Left renal pelvis (tissue), 4 donors: ENCODE results near the gene KLRD1. TPM values are rescaled to one million over a fixed set of nuclear protein-coding genes. Genes with fewer than 3 reads are reported as not detected.
"Not testable (repeated sequence)": the region's sequence is repeated elsewhere in the genome, so short reads cannot be mapped to it uniquely, and the experiment has no call there.

ENCODE experiments used
- DNase-seq, 4 donors: peaks; one replicate each; pipeline ENCODE4 v3.0.0-alpha.2; 2013; ENCODE audit warnings: low read depth in 4 of 4, low spot score in 3 of 4
- polyA plus RNA-seq, 4 donors: library from polyadenylated mRNA; unstranded; fragments of 120-200 nt; gene quantifications; one replicate each; pipeline ENCODE4 v1.2.1, GENCODE V29; 2013; ENCODE audit not compliant: insufficient read length in 4 of 4

The KLRD1 gene
- polyA plus RNA-seq, 4 donors = 0.22 to 0.75 (median 0.59) TPM

GRCh38 chr12:10336196-10336595 lies 28.5 kb downstream of the KLRD1 start:
- DNase-seq = not testable (repeated sequence)

GRCh38 chr12:10338470-10338869 lies 30.8 kb downstream of the KLRD1 start:
- not testable (repeated sequence) for DNase-seq

- no peak for DNase-seq
Observed at GRCh38 chr12:10339053-10339840, 31.6 kb downstream of the KLRD1 start.

- not testable (repeated sequence) for DNase-seq
Observed at GRCh38 chr12:10340946-10341345, 33.3 kb downstream of the KLRD1 start.

GRCh38 chr12:10341892-10342509 lies 34.3 kb downstream of the KLRD1 start:
- DNase-seq = no peak

GRCh38 chr12:10351457-10351856 lies 43.8 kb downstream of the KLRD1 start:
- DNase-seq = not testable (repeated sequence)

GRCh38 chr12:10354071-10354470 lies 46.4 kb downstream of the KLRD1 start:
- no peak for DNase-seq

GRCh38 chr12:10354502-10354901 lies 46.8 kb downstream of the KLRD1 start:
- DNase-seq = no peak

- no peak for DNase-seq
Observed at GRCh38 chr12:10358131-10358530, 50.5 kb downstream of the KLRD1 start.

- DNase-seq = no peak
Observed at GRCh38 chr12:10358969-10359368, 51.3 kb downstream of the KLRD1 start.

GRCh38 chr12:10361084-10361483 lies 53.4 kb downstream of the KLRD1 start:
- no peak for DNase-seq

- peak in 1 of 4 donors; percentile 12 for DNase-seq
Observed at GRCh38 chr12:10361622-10362021, 54.0 kb downstream of the KLRD1 start.

GRCh38 chr12:10362325-10362724 lies 54.7 kb downstream of the KLRD1 start:
- DNase-seq = no peak

GRCh38 chr12:10362828-10363657 lies 55.4 kb downstream of the KLRD1 start:
- DNase-seq = peak in 1 of 4 donors; percentile 16

GRCh38 chr12:10363658-10363913 lies 55.9 kb downstream of the KLRD1 start:
- peak in 1 of 4 donors; percentile 25 for DNase-seq

GRCh38 chr12:10363914-10364814 lies 56.5 kb downstream of the KLRD1 start:
- peak in 3 of 4 donors; percentile 50 to 70 (median 54) for DNase-seq

GRCh38 chr12:10364815-10365622 lies 57.3 kb downstream of the KLRD1 start:
- peak; percentile 82 to 88 (median 86) for DNase-seq

GRCh38 chr12:10365696-10366405 lies 58.2 kb downstream of the KLRD1 start:
- DNase-seq = no peak

GRCh38 chr12:10366875-10367274 lies 59.2 kb downstream of the KLRD1 start:
- peak in 1 of 4 donors; percentile 19 for DNase-seq
